LNCAP (cell line): ENCODE measurements around the gene TENT4B.

Experiments
- TF ChIP-seq, protein P1 (sequence below): fragments of 450-650 bp; IDR thresholded peaks from 2 replicates; pipeline ENCODE4 v1.5.1; 2017; ENCODE audit warnings: mild to moderate bottlenecking

TENT4B gene

DNA sequence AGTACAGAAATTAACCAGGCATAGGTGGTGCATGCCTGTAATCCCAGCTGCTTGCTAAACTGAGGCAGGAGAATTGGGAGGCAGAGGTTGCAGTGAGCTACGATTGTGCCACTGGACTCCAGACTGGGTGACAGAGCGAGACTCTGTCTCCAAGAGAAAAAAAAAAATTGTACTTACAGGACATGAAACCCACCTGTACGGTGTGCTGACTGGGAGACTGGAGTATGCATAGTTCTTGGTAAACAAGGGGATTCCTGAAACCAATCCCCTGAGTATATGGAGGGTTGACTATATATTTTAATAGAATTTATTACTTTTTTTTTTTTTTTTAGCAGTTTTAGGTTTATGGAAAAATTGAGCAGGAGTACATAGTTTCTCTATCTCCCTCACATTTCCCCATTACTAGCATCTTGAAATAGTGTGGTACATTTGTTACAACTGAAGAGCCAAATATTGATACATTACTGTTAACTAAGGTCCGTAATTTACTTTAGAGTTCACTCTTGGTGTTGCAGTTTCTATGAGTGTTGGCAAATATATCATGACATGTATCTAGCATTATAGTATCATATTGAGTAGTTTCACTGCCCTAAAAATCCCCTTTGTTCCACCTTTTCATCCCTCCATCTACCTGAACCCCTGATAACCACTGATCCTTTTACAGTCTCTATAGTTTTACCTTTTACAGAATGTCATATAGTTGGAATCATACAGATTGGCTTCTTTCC lies 19.3 kb downstream of the TENT4B start:
- TF ChIP-seq, protein P1, sequence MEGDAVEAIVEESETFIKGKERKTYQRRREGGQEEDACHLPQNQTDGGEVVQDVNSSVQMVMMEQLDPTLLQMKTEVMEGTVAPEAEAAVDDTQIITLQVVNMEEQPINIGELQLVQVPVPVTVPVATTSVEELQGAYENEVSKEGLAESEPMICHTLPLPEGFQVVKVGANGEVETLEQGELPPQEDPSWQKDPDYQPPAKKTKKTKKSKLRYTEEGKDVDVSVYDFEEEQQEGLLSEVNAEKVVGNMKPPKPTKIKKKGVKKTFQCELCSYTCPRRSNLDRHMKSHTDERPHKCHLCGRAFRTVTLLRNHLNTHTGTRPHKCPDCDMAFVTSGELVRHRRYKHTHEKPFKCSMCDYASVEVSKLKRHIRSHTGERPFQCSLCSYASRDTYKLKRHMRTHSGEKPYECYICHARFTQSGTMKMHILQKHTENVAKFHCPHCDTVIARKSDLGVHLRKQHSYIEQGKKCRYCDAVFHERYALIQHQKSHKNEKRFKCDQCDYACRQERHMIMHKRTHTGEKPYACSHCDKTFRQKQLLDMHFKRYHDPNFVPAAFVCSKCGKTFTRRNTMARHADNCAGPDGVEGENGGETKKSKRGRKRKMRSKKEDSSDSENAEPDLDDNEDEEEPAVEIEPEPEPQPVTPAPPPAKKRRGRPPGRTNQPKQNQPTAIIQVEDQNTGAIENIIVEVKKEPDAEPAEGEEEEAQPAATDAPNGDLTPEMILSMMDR: no peak

DNA sequence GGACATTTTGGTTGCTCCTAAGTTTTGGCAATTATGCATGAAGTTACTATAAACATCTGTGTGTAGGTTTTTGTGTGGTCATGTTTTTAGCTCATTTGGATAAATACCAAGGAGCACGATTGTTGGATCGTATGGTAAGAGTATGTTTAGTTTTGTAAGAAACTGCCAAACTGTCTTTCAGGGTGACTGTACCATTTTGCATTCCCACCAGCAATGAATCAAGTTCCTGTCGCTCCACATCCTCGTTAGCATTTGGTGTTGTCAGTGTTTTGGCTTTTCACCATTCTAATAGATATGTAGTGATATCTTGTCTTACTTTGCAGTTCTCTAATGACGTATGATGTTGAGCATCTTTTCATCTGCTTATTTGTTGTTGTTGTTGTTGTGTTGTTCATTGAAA lies 20.2 kb downstream of the TENT4B start:
- TF ChIP-seq, protein P1: no peak

DNA sequence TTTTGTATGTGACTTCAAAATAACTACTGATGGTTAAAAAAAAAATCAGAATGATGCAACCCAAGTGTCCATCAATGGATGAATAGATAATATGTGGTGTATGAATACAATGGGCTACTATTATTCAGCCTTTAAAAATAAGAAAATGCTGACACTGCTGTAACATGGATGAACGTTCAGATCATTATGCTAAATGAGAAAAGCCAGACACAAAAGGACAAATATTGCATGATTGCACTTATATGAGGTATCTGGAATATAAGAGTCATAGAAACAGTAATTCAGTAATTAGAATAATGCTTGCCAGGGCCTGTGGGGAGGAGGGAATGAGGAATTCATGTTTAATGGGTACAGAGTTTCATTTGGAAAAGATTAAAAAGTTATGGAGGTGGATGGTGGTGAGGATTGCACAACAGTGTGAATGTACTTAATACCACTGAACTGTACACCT lies 25.4 kb downstream of the TENT4B start:
- TF ChIP-seq, protein P1: no peak

DNA sequence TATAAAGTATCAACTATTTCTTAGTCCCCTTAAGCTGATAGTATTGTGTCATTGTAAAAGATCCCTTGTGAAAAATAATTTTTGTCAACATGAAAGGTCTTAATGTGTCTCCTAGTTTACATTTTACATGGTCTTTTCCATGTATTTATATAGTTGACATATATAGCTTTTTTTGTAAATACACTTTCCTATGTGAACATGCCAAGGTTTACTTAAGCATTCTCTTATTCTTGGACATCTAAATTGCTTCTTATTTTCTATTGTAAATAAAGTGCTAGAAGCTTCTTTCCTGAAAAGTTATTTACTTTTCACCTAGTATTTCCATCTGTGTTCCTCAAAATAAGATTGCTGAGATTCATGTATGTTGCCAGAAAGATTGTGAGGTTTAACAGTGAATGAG lies 29.3 kb downstream of the TENT4B start:
- TF ChIP-seq, protein P1: no peak

DNA sequence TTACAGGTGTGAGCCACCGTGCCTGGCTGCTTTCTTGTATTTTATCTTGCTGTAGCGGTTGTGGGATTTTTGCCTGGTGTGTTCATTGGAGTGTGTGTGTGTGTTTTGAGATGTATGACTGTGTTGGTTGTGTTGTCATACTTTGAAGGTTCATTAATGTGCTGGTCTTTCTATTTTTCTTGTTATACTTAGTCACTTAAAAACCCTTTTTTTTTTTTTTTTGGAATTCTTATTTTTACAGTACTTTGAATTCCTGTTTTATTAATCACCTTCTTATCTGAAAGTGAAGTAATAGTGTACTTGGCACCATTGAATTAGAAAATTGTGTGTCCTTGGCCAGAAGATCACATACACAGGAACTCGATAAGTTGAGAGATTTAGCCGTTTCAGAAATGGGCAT lies 30.2 kb downstream of the TENT4B start:
- TF ChIP-seq, protein P1: no peak

DNA sequence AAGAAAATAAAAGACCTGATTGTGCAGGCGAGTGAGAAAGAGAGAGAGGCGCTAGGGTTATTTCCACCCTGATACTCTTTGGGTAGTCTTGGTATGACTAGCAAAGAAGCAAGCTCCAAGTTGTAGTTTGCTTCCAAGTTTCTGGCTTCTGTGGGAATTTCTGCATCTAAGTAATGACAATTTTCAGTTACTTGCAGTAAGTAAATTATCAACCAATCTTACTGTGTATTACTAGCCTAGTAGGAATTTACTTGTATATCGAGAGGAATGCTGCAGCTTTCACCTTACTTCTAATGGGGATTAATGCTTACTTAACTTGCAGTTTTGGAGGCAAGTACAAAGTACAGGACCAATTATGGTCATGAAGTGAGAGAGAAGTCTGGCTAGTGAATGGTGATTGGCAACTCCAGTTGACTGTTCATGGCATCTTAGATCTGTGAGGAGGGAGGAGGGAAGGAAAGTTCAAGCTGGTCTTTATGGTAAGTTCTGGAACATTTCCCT lies 31.9 kb downstream of the TENT4B start:
- TF ChIP-seq, protein P1: no peak

DNA sequence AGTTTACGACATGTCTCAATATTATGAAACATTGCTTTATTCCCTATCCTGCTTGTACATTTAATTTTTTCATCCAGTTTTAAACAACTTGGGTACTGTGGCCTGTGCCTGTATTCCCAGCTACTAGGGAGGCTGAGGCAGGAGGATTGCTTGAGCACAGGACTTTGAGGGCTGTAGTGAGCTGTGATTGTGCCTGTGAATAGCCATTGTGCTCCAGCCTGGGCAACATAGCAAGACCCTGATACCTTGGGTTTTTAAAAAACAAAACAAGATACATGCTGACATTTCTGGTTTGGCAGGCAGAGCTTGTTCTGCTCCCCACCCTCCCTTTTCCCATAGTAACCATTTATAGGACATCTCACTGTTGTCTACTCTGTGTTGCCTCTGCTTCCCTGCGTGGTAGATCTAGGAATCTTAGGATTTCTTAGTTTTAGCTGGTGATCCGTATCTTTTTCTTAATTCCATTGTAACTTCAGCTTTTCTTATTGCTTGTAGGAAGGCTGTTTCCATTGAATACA lies 35.6 kb downstream of the TENT4B start:
- TF ChIP-seq, protein P1: no peak
